GM23248 (cell line): ENCODE data around the gene KIF18A. TPM values are rescaled to one million over a fixed set of nuclear protein-coding genes. Genes with fewer than 3 reads are reported as not detected.

Experiments
- DNase-seq: peaks from one replicate; pipeline ENCODE4 v3.0.0-alpha.2; 2015
- H2AFZ ChIP-seq: fragments of 200-600 bp; sonication (generic); 2 replicates; pipeline ENCODE4 v1.6.1; 2016; ENCODE audit warnings: antibody characterized with exemption
- H3F3A ChIP-seq: fragments of 200-600 bp; sonication (generic); 2 replicates; pipeline ENCODE4 v1.6.1; 2016; ENCODE audit warnings: mild to moderate bottlenecking, antibody characterized with exemption, mixed run types; ENCODE audit not compliant: insufficient read depth
- H3K27ac ChIP-seq: fragments of 200-600 bp; sonication (generic); 2 replicates; pipeline ENCODE4 v1.5.1; 2016; ENCODE audit warnings: mild to moderate bottlenecking
- H3K27me3 ChIP-seq: fragments of 200-600 bp; sonication (generic); replicated peaks from 2 replicates; pipeline ENCODE4 v1.6.1; 2016; ENCODE audit warnings: mild to moderate bottlenecking; ENCODE audit not compliant: insufficient read depth
- H3K36me3 ChIP-seq: fragments of 200-600 bp; sonication (generic); 2 replicates; pipeline ENCODE4 v1.6.1; 2016; ENCODE audit warnings: low read depth, mild to moderate bottlenecking
- H3K4me1 ChIP-seq: fragments of 200-600 bp; sonication (generic); 2 replicates; pipeline ENCODE4 v1.6.1; 2016; ENCODE audit warnings: mild to moderate bottlenecking; ENCODE audit not compliant: insufficient read depth
- H3K4me2 ChIP-seq: fragments of 200-600 bp; sonication (generic); one replicate; pipeline ENCODE4 v1.6.1; 2016; ENCODE audit warnings: mild to moderate bottlenecking; ENCODE audit not compliant: unreplicated experiment
- H3K4me3 ChIP-seq: fragments of 200-600 bp; sonication (generic); 2 replicates; pipeline ENCODE4 v1.5.1; 2016; ENCODE audit warnings: mild to moderate bottlenecking
- H3K79me2 ChIP-seq: fragments of 200-600 bp; sonication (generic); 2 replicates; pipeline ENCODE4 v1.6.1; 2016; ENCODE audit warnings: mild to moderate bottlenecking; ENCODE audit not compliant: insufficient read depth
- H3K9ac ChIP-seq: fragments of 200-600 bp; sonication (generic); 2 replicates; pipeline ENCODE4 v1.6.1; 2016; ENCODE audit warnings: mild to moderate bottlenecking
- H3K9me2 ChIP-seq: fragments of 200-600 bp; sonication (generic); 2 replicates; pipeline ENCODE4 v1.6.1; 2016; ENCODE audit warnings: mixed run types, mild to moderate bottlenecking, moderate library complexity; ENCODE audit not compliant: insufficient read depth
- H3K9me3 ChIP-seq: fragments of 200-600 bp; sonication (generic); one replicate; pipeline ENCODE4 v1.6.1; 2017; ENCODE audit warnings: low read depth
- H4K20me1 ChIP-seq: fragments of 200-600 bp; sonication (generic); 2 replicates; pipeline ENCODE4 v1.6.0; 2016; ENCODE audit not compliant: insufficient read depth
- EZH2 ChIP-seq: fragments of 200-600 bp; sonication (generic); IDR thresholded peaks from 2 replicates; pipeline ENCODE4 v1.6.1; 2018; ENCODE audit warnings: antibody characterized with exemption, mild to moderate bottlenecking; ENCODE audit not compliant: insufficient read depth, poor library complexity, severe bottlenecking
- EZH2phosphoT487 ChIP-seq: fragments of 200-600 bp; sonication (generic); IDR thresholded peaks from 2 replicates; pipeline ENCODE4 v1.6.1; 2018; ENCODE audit warnings: antibody characterized with exemption, moderate library complexity, mild to moderate bottlenecking, low read depth; ENCODE audit not compliant: insufficient read depth
- WGBS, 2 experiments: methylation state at CpG; one replicate each; pipeline ENCODE4 v1.1.6; 2015 to 2017; ENCODE audit warnings: low lambda C conversion rate in 2 of 2, low coverage in 1 of 2; ENCODE audit errors: missing lambda C conversion rate in 2 of 2; 5-methylcytosine and 5-hydroxymethylcytosine counted together
- in situ Hi-C: fragments of 300-500 bp; cut with MboI; formaldehyde crosslinking; loops from 2 replicates; pipeline ENCODE4 v1.15.0; 2020
- polyA plus RNA-seq: library from polyadenylated mRNA; unstranded; fragments of >200 nt; fragmentation: Nextera tagmentation; extraction: Ambion mirVana; gene quantifications from 2 replicates; pipeline ENCODE4 v1.2.1, GENCODE V29; 2016
- total RNA-seq: library from RNA; depleted of rRNA; stranded (reverse); fragments of >200 nt; shearing (Covaris generic); gene quantifications from 2 replicates; pipeline ENCODE4 v1.2.3, GENCODE V29; 2014

The KIF18A gene
- total and polyA plus RNA-seq, 2 experiments from 2014 or later = 7.8 to 9.1 TPM

DNA sequence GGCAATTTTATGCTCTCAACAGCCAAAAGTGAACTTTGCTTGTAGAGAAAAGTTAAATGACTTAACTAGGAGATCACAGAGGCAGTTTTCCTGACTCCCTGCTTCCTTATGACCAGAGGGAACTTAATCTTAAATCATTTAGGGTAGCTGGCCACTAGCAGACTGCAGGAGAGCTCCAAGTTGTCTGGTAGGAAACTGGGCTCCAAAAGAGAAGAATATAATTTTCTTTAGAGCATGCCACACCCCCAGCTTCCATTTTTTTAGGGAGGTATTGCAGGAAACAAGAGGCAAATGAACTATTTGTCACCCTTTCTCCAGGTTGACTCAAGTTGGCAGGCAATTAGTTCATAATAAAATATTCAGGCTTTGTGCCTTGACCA, 2.9 kb upstream of the KIF18A start:
- peak overlapping the region; percentile 97 for H3K27ac ChIP-seq
- no peaks in the 10 kb centered on the region for H4K20me1 ChIP-seq
- no peaks in the 10 kb centered on the region for H3K9me3 ChIP-seq
- peak; percentile 57 for DNase-seq
- H3K9ac ChIP-seq = peak overlapping the region; percentile 98
- peaks cover 43% of the 10 kb centered on the region for H3K4me1 ChIP-seq
- peaks cover 21% of the 10 kb centered on the region for H3F3A ChIP-seq
- H3K36me3 ChIP-seq = 0 out of 2 replicates have a peak, but pooled peaks cover 10% of the 10 kb centered on the region
- peak overlapping the region; percentile 94 for H3K4me3 ChIP-seq
- peak overlapping the region; percentile 80 for H2AFZ ChIP-seq
- in situ Hi-C loops = loop anchor here (25.0 kb wide), 1 partner anchor 399 kb away; the partner anchor contains the start of gene BDNF
- no peaks in the 10 kb centered on the region for H3K9me2 ChIP-seq
- peak overlapping the region; percentile 94 for H3K4me2 ChIP-seq
- TF ChIP-seq EZH2phosphoT487 = no peak
- no peak for TF ChIP-seq EZH2
- H3K79me2 ChIP-seq = peaks cover 87% of the 10 kb centered on the region
- H3K27me3 ChIP-seq = no peaks in the 10 kb centered on the region

DNA sequence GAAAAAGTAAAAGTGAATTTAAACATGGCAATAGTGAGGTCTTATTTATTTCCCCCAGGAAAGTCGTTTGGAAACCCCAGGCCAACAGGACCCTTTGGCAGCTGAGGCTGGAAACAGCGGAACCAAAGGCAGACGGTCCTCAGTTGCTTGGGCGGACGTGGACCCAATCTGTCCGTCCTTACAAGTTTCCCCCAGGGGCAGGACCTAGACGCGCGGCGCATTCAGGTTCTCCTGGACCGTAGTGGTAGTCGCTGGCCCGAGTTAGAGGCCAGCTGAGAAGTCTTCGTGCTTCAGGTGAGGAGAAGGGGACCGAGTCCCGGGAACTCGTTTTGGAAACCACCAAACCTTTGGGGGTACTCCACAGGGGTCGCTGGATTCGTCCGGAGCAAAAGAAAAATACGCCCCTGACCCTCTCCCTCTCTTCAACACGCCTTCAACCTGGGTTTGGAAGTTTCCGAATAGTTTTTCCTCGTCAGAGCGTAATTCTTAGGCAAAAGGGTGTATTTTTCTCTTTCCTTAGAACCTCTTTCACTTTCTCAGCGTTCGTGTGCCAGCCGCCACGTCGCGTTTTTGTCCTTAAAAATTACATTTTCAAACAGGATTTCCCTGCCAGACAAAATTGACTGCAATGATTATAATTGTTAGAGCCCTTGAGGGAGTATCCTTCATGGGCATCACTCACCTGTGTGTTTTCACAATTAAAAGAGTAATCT, 2.3 kb upstream of the KIF18A start:
- Histone ChIP-seq H3K27ac (peak overlapping the region; percentile 97), H3F3A (peaks cover 21% of the 10 kb centered on the region), H3K9me2 (no peaks in the 10 kb centered on the region), H3K79me2 (peaks cover 88% of the 10 kb centered on the region), H3K4me2 (peak overlapping the region; percentile 94), H3K4me1 (peaks cover 48% of the 10 kb centered on the region), H3K9ac (peak overlapping the region; percentile 98), H3K36me3 (0 out of 2 replicates have a peak, but pooled peaks cover 10% of the 10 kb centered on the region), H2AFZ (peak overlapping the region; percentile 80), H3K9me3 (no peaks in the 10 kb centered on the region), H4K20me1 (no peaks in the 10 kb centered on the region), H3K27me3 (no peaks in the 10 kb centered on the region), H3K4me3 (peak overlapping the region; percentile 94)
- in situ Hi-C loops = loop anchor here (25.0 kb wide), 1 partner anchor 398 kb away; the partner anchor contains the start of gene BDNF
- 1 to 2% methylated on average over 31 of the region's 31 CpGs for WGBS, 2 experiments
- DNase-seq = peak; percentile 89
- TF ChIP-seq EZH2 = no peak
- TF ChIP-seq EZH2phosphoT487 = no peak

DNA sequence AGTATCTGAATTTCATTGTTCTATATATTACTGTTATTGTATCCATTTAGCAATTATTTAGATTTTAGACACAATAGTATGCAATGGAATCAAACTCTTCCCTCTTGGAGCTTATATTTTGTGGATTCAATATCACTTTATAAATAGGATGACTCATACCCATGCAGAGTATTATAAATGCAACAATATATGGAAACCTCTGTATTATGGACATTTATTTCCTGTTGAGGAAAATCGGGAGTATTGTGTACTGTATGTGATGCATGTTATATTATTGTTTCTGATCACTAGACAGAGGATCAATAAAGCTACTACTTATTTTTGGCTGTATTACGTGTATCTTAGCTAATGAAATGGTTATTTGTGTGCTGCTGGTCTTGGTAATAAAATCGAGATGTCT, 1.0 kb upstream of the KIF18A start:
- Histone ChIP-seq H3K36me3 (no peaks in the 10 kb centered on the region), H3K9ac (peak overlapping the region; percentile 98), H3F3A (peaks cover 21% of the 10 kb centered on the region), H3K27ac (peak overlapping the region; percentile 97), H3K4me1 (peaks cover 55% of the 10 kb centered on the region), H3K9me2 (no peaks in the 10 kb centered on the region), H3K4me2 (peak overlapping the region; percentile 94), H4K20me1 (no peaks in the 10 kb centered on the region), H3K4me3 (peak overlapping the region; percentile 94), H2AFZ (peak overlapping the region; percentile 80), H3K9me3 (no peaks in the 10 kb centered on the region), H3K79me2 (peaks cover 89% of the 10 kb centered on the region), H3K27me3 (no peaks in the 10 kb centered on the region)
- WGBS, 2 experiments = 21 to 23% methylated on average over 3 of the region's 3 CpGs
- DNase-seq = peak; percentile 63
- TF ChIP-seq EZH2phosphoT487 = no peak
- no peak for TF ChIP-seq EZH2
- in situ Hi-C loops = loop anchor here (25.0 kb wide), 1 partner anchor 397 kb away; the partner anchor contains the start of gene BDNF

DNA sequence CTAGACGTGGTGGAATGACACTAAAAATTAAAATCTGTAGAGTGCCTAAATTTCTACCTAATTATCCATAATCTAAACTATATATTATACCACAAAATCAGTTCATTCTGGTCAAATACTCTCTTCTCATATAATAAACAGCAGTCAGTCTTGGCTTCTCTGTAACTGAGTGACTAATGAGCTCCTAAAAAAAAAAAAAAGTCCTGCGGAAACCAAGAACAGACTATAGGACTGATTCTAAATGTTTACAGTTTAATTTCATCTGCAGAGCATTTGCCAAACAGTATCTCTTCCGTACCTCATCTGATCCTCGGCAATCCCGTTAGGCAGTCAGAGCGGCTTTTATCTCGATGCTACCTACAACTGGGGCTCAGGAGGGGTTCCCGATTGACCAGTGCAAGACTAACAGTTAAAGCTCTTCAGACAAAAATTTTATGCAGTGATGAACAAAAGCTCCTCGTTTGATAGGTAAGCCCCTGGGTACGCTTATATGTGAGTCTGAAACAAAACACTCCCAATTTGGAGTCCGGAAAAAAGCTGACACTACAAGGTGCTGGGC, 686 bp downstream of the KIF18A start:
- Histone ChIP-seq H3K36me3 (no peaks in the 10 kb centered on the region), H3K4me2 (peak overlapping the region; percentile 95), H3K9me2 (no peaks in the 10 kb centered on the region), H3K9me3 (no peaks in the 10 kb centered on the region), H2AFZ (peak overlapping the region; percentile 82), H3F3A (peaks cover 21% of the 10 kb centered on the region), H3K4me3 (peak overlapping the region; percentile 94), H3K27ac (peak overlapping the region; percentile 97), H3K4me1 (peaks cover 56% of the 10 kb centered on the region), H3K79me2 (peaks cover 89% of the 10 kb centered on the region), H3K27me3 (no peaks in the 10 kb centered on the region), H4K20me1 (no peaks in the 10 kb centered on the region), H3K9ac (peak overlapping the region; percentile 98)
- TF ChIP-seq EZH2 (no peak), EZH2phosphoT487 (no peak)
- WGBS, 2 experiments = 2 to 4% methylated on average over 11 of the region's 11 CpGs
- in situ Hi-C loops = loop anchor here (25.0 kb wide), 1 partner anchor 395 kb away; the partner anchor contains the start of gene BDNF
- DNase-seq = peak; percentile 63
